ENCODE results near the gene EPHB1.

Gene EPHB1

GRCh38 chr3:134804508-134805480 is 9.7 kb downstream of the EPHB1 start:
- no peak for DNase-seq
- intact Hi-C loops (cut with DNase I): no loop called here

- DNase-seq: no peak
- intact Hi-C loops (cut with DNase I): no loop called here
These were observed 12.1 kb downstream of the EPHB1 start for GRCh38 chr3:134807189-134807588.

- intact Hi-C loops (cut with DNase I): no loop called here
- no peak for DNase-seq
These were observed 13.8 kb downstream of the EPHB1 start for GRCh38 chr3:134808835-134809234.

GRCh38 chr3:134809427-134810051 is 14.5 kb downstream of the EPHB1 start:
- no peak for DNase-seq
- intact Hi-C loops (cut with DNase I): no loop called here

- intact Hi-C loops (cut with DNase I): no loop called here
- no peak for DNase-seq
These were observed 15.0 kb downstream of the EPHB1 start for GRCh38 chr3:134810052-134810435.

GRCh38 chr3:134810850-134811249 is 15.8 kb downstream of the EPHB1 start:
- no peak for DNase-seq
- intact Hi-C loops (cut with DNase I): no loop called here

GRCh38 chr3:134813618-134814017 is 18.6 kb downstream of the EPHB1 start:
- intact Hi-C loops (cut with DNase I): no loop called here
- no peak for DNase-seq

- no peak for DNase-seq
- intact Hi-C loops (cut with DNase I): no loop called here
These were observed 20.5 kb downstream of the EPHB1 start for GRCh38 chr3:134815519-134815918.

GRCh38 chr3:134816623-134817022 is 21.6 kb downstream of the EPHB1 start:
- intact Hi-C loops (cut with DNase I): no loop called here
- DNase-seq: no peak

- no peak for DNase-seq
These were observed 22.2 kb downstream of the EPHB1 start for GRCh38 chr3:134817297-134817696.

GRCh38 chr3:134820994-134821393 is 25.9 kb downstream of the EPHB1 start:
- no peak for DNase-seq
- intact Hi-C loops (cut with DNase I): no loop called here

More at GRCh38 chr3:134817297-134817696, 22.2 kb downstream of the EPHB1 start:
- intact Hi-C loops (cut with DNase I): no loop called here

- intact Hi-C loops (cut with DNase I): no loop called here
- no peak for DNase-seq
These were observed 27.0 kb downstream of the EPHB1 start for GRCh38 chr3:134822090-134822489.

GRCh38 chr3:134823679-134824078 is 28.6 kb downstream of the EPHB1 start:
- intact Hi-C loops (cut with DNase I): no loop called here
- DNase-seq: no peak

GRCh38 chr3:134824791-134825190 is 29.7 kb downstream of the EPHB1 start:
- intact Hi-C loops (cut with DNase I): no loop called here
- peak in 3 of 10 donors; percentile 14 to 84 (median 83) for DNase-seq

- intact Hi-C loops (cut with DNase I): no loop called here
These were observed 32.2 kb downstream of the EPHB1 start for GRCh38 chr3:134827213-134827612.

GRCh38 chr3:134829721-134830120 is 34.7 kb downstream of the EPHB1 start:
- DNase-seq: no peak
- intact Hi-C loops (cut with DNase I): no loop called here

More at GRCh38 chr3:134827213-134827612, 32.2 kb downstream of the EPHB1 start:
- DNase-seq: no peak

- DNase-seq: no peak
- intact Hi-C loops (cut with DNase I): no loop called here
These were observed 37.5 kb downstream of the EPHB1 start for GRCh38 chr3:134832585-134832984.

GRCh38 chr3:134833453-134834163 is 38.5 kb downstream of the EPHB1 start:
- DNase-seq: no peak
- intact Hi-C loops (cut with DNase I): no loop called here

GRCh38 chr3:134836921-134837320 is 41.9 kb downstream of the EPHB1 start:
- no peak for DNase-seq
- intact Hi-C loops (cut with DNase I): no loop called here

GRCh38 chr3:134838599-134838998 is 43.5 kb downstream of the EPHB1 start:
- no peak for DNase-seq
- intact Hi-C loops (cut with DNase I): no loop called here

- intact Hi-C loops (cut with DNase I): no loop called here
- no peak for DNase-seq
These were observed 44.4 kb downstream of the EPHB1 start for GRCh38 chr3:134839422-134839821.
